Mesothelial cell of epicardium (in vitro differentiated cells): ENCODE results near the gene HGD. TPM values are rescaled to one million over a fixed set of nuclear protein-coding genes. Genes with fewer than 3 reads are reported as not detected.
"Not testable (repeated sequence)": the region's sequence is repeated elsewhere in the genome, so short reads cannot be mapped to it uniquely, and the experiment has no call there.

ENCODE experiments used
- DNase-seq, 2 experiments: peaks; one replicate each; pipeline ENCODE4 v3.0.0; 2021; ENCODE audit warnings: low spot score in 2 of 2; ENCODE audit not compliant: unreplicated experiment in 2 of 2
- H3K27ac Mint-ChIP-seq: 2 replicates; pipeline ENCODE4 v1.8.0; 2021; ENCODE audit warnings: mixed read lengths
- H3K27me3 Mint-ChIP-seq: 2 replicates; pipeline ENCODE4 v1.8.0; 2021; ENCODE audit warnings: low read depth, mixed read lengths
- H3K36me3 Mint-ChIP-seq: 2 replicates; pipeline ENCODE4 v1.8.0; 2021; ENCODE audit warnings: mixed read lengths
- H3K4me1 Mint-ChIP-seq: 2 replicates; pipeline ENCODE4 v1.8.0; 2021; ENCODE audit warnings: mixed read lengths
- H3K4me3 Mint-ChIP-seq: 2 replicates; pipeline ENCODE4 v1.8.0; 2021; ENCODE audit warnings: mild to moderate bottlenecking, moderate library complexity, mixed read lengths
- H3K9me3 Mint-ChIP-seq: 2 replicates; pipeline ENCODE4 v1.8.0; 2021; ENCODE audit warnings: mixed read lengths
- CTCF ChIP-seq: fragments of 200-600 bp; sonication (generic); IDR thresholded peaks from one replicate; pipeline ENCODE4 v1.5.0; 2021; ENCODE audit warnings: antibody characterized with exemption; ENCODE audit not compliant: unreplicated experiment
- total RNA-seq: library from RNA; stranded (reverse); gene quantifications from 3 replicates; pipeline ENCODE4 v1.2.1, GENCODE V29; 2021

Gene HGD
- total RNA-seq, 1 donor from 2014 or later: 0.67 TPM

GRCh38 chr3:120622457-120622856 is 59.6 kb downstream of the HGD start:
- no peaks in the 10 kb centered on the region for H3K36me3 Mint-ChIP-seq
- no peak for TF ChIP-seq CTCF
- peaks cover 13% of the 10 kb centered on the region for H3K9me3 Mint-ChIP-seq
- H3K27ac Mint-ChIP-seq: no peak overlapping the region
- no peak overlapping the region for H3K4me3 Mint-ChIP-seq
- no peaks in the 10 kb centered on the region for H3K4me1 Mint-ChIP-seq
- no peak for DNase-seq
- H3K27me3 Mint-ChIP-seq: no peaks in the 10 kb centered on the region

DNA sequence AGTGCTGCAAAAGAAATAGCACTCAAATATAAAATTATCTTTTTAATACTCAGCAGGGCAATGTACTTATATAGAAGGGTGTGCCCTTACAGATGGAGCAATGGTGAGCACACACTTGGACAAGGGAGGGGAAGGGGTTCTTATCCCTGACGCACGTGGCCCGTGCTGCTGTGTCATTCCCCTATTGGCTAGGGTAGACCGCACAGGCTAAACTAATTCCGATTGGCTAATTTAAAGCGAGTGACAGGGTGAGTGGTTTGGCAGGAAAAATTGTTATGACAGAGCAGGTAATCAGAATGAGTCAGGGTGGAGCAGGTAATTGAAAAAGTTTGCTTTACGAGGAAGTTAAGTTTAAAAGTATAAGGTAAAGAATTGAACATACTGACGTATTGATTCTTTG is 65.3 kb downstream of the HGD start:
- not testable (repeated sequence) for H3K27ac Mint-ChIP-seq, H3K36me3 Mint-ChIP-seq, H3K9me3 Mint-ChIP-seq, DNase-seq, H3K4me3 Mint-ChIP-seq, H3K4me1 Mint-ChIP-seq, H3K27me3 Mint-ChIP-seq

GRCh38 chr3:120615847-120616609 is 66.0 kb downstream of the HGD start:
- no peak for DNase-seq

DNA sequence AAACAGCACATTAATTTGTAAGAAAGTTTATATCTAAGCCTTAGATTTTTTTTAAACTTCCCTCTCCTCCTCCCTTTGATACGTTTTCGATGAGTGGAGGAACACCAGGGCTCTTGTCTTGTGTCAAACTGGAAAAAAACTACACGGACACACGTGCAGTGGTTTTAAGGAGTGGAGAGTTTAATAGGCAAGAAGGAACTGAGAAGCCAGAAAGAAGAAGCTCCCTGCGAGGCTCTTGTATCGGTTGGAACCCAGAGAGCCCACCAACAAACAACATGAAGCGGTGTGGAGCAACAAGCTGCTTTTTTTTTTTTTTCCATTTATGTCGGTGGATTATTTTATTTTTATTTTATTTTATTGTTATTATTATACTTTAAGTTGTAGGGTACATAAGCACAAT is 67.3 kb downstream of the HGD start:
- H3K4me1 Mint-ChIP-seq: no peaks in the 10 kb centered on the region
- TF ChIP-seq CTCF: no peak
- H3K9me3 Mint-ChIP-seq: no peaks in the 10 kb centered on the region
- no peak for DNase-seq
- no peak overlapping the region for H3K27ac Mint-ChIP-seq
- H3K4me3 Mint-ChIP-seq: no peak overlapping the region
- no peaks in the 10 kb centered on the region for H3K27me3 Mint-ChIP-seq
- H3K36me3 Mint-ChIP-seq: no peaks in the 10 kb centered on the region

More at GRCh38 chr3:120615847-120616609, 66.0 kb downstream of the HGD start:
- no peaks in the 10 kb centered on the region for H3K36me3 Mint-ChIP-seq
- no peak overlapping the region for H3K27ac Mint-ChIP-seq
- no peaks in the 10 kb centered on the region for H3K4me1 Mint-ChIP-seq
- no peak for TF ChIP-seq CTCF
- H3K4me3 Mint-ChIP-seq: no peak overlapping the region
- no peaks in the 10 kb centered on the region for H3K27me3 Mint-ChIP-seq
- no peaks in the 10 kb centered on the region for H3K9me3 Mint-ChIP-seq

- Mint-ChIP-seq H3K4me1 (no peaks in the 10 kb centered on the region), H3K27me3 (no peaks in the 10 kb centered on the region), H3K27ac (no peak overlapping the region), H3K36me3 (no peaks in the 10 kb centered on the region), H3K9me3 (no peaks in the 10 kb centered on the region), H3K4me3 (no peak overlapping the region)
- no peak for DNase-seq
- no peak for TF ChIP-seq CTCF
These were observed 73.5 kb downstream of the HGD start for GRCh38 chr3:120608506-120608905.

DNA sequence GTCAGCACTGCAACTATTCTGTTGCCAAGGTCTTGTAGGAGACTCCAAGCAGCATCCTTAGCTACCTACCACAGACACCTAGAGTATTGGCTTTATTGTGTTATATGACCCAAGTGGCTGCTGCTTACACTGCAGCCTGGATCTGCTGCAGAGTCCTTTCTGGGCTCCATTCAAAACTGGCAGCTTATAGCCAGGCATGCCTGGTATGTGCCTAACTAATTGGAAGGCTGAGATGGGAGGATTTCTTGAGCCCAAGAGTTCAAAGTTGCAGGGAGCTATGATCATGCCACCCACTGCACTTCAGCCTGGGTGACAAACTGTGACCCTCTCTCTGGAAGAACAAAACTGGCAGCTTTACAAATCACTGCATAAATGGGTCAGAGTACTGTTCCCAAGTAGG is 77.3 kb downstream of the HGD start:
- H3K9me3 Mint-ChIP-seq: no peaks in the 10 kb centered on the region

More for the DNA sequence above, 77.3 kb downstream of the HGD start:
- Mint-ChIP-seq H3K27me3 (no peaks in the 10 kb centered on the region), H3K27ac (no peak overlapping the region), H3K4me1 (peaks cover 2% of the 10 kb centered on the region), H3K4me3 (no peak overlapping the region), H3K36me3 (peaks cover 10% of the 10 kb centered on the region)
- DNase-seq: no peak
- no peak for TF ChIP-seq CTCF
